OCI-LY7 (cell line): ENCODE data around the gene CCDC127. TPM values are rescaled to one million over a fixed set of nuclear protein-coding genes. Genes with fewer than 3 reads are reported as not detected.
"Not testable (repeated sequence)": the region's sequence is repeated elsewhere in the genome, so short reads cannot be mapped to it uniquely, and the experiment has no call there.

Source experiments
- BruUV-seq: library from RNA; stranded (reverse); fragments of 400-500 nt; replicated peaks from 2 replicates; lab custom pipeline; 2021; lab: Mats Ljungman, UMichigan
- CTCF ChIA-PET: fragments of 300-600 bp; sonication (Branson Sonifier 250); formaldehyde crosslinking; loops from one replicate; lab custom pipeline; 2022; ENCODE audit warnings: antibody characterized with exemption; ENCODE audit not compliant: unreplicated experiment; lab: Charles Lee
- POLR2A ChIA-PET: fragments of 300-600 bp; sonication (Branson Sonifier 250); formaldehyde crosslinking; loops from one replicate; lab custom pipeline; 2022; ENCODE audit warnings: antibody characterized with exemption; lab: Charles Lee
- DNase-seq: peaks from one replicate; pipeline ENCODE4 v3.0.0-alpha.2; 2015; ENCODE audit warnings: low spot score
- H2AFZ ChIP-seq: fragments of 200-600 bp; sonication (generic), shearing (Covaris generic); 2 replicates; pipeline ENCODE4 v1.6.1; 2014; ENCODE audit warnings: mild to moderate bottlenecking, antibody characterized with exemption, low read length, moderate library complexity
- H3K27ac ChIP-seq: fragments of 200-600 bp; sonication (generic); 2 replicates; pipeline ENCODE4 v1.5.1; 2014; ENCODE audit warnings: mixed run types, low read depth, mild to moderate bottlenecking, moderate library complexity, low read length, inconsistent platforms; ENCODE audit not compliant: poor library complexity, severe bottlenecking
- H3K36me3 ChIP-seq: fragments of 200-600 bp; sonication (generic); 2 replicates; pipeline ENCODE4 v1.6.1; 2014; ENCODE audit warnings: mild to moderate bottlenecking, antibody characterized with exemption, low read length, moderate library complexity, mixed read lengths; ENCODE audit not compliant: insufficient read depth
- H3K4me1 ChIP-seq: fragments of 200-600 bp; sonication (generic); 2 replicates; pipeline ENCODE4 v1.5.1; 2014; ENCODE audit warnings: mild to moderate bottlenecking, low read length; ENCODE audit not compliant: insufficient read depth, poor library complexity, severe bottlenecking
- H3K4me2 ChIP-seq: fragments of 200-600 bp; sonication (generic); 2 replicates; pipeline ENCODE4 v1.6.1; 2014; ENCODE audit warnings: mild to moderate bottlenecking, low read length
- H3K4me3 ChIP-seq: fragments of 200-600 bp; sonication (generic); 2 replicates; pipeline ENCODE4 v1.5.1; 2014; ENCODE audit warnings: mild to moderate bottlenecking, low read depth, low read length; ENCODE audit not compliant: poor library complexity, severe bottlenecking
- H3K79me2 ChIP-seq: fragments of 200-600 bp; sonication (generic); 2 replicates; pipeline ENCODE4 v1.6.1; 2016; ENCODE audit warnings: low read depth, mild to moderate bottlenecking, low read length, moderate library complexity, mixed read lengths; ENCODE audit not compliant: insufficient read depth
- H3K9me2 ChIP-seq: fragments of 200-600 bp; sonication (generic); 2 replicates; pipeline ENCODE4 v1.6.1; 2016; ENCODE audit warnings: mild to moderate bottlenecking, low read length, mixed read lengths; ENCODE audit not compliant: insufficient read depth
- H3K9me3 ChIP-seq: fragments of 200-600 bp; sonication (generic); 2 replicates; pipeline ENCODE4 v1.6.1; 2014; ENCODE audit warnings: mild to moderate bottlenecking, mixed run types, low read length, mixed read lengths
- H4K20me1 ChIP-seq: fragments of 200-600 bp; sonication (generic); 2 replicates; pipeline ENCODE4 v1.6.1; 2014; ENCODE audit warnings: mild to moderate bottlenecking, antibody characterized with exemption, low read length, moderate library complexity, mixed read lengths; ENCODE audit not compliant: insufficient read depth
- CTCF ChIP-seq: fragments of 200-600 bp; sonication (generic); conservative IDR thresholded peaks from 2 replicates; pipeline ENCODE4 v1.5.1; 2014; ENCODE audit warnings: mild to moderate bottlenecking, antibody characterized with exemption, low read length, moderate library complexity, mixed read lengths
- EZH2phosphoT487 ChIP-seq: fragments of 200-600 bp; sonication (generic); IDR thresholded peaks from 2 replicates; pipeline ENCODE4 v1.6.1; 2018; ENCODE audit warnings: low read depth, borderline replicate concordance, mild to moderate bottlenecking, mixed run types, antibody characterized with exemption, low read length, moderate library complexity, mixed read lengths
- intact Hi-C: fragments of 100-400 bp; cut with micrococcal nuclease; formaldehyde crosslinking; loops from one replicate; pipeline ENCODE4 v1.10.0; 2022; ENCODE audit not compliant: unreplicated experiment
- total RNA-seq, 2 experiments: library from RNA; depleted of rRNA in 1 of 2; stranded (reverse); fragments of >200 nt in 1 of 2; shearing (Covaris generic) in 1 of 2; gene quantifications; 2 replicates each; pipeline ENCODE4 v1.2.3, GENCODE V29; 2014 to 2022

CCDC127 gene
- total RNA-seq, 2 experiments from 2014 or later: 10.8 to 12.4 TPM

GRCh38 chr5:167511-167910, 50.4 kb downstream of the CCDC127 start:
- H3K36me3 ChIP-seq: no peaks in the 10 kb centered on the region
- no peaks in the 10 kb centered on the region for H4K20me1 ChIP-seq
- TF ChIP-seq EZH2phosphoT487: no peak
- TF ChIP-seq CTCF: no peak
- no peak overlapping the region for H3K4me2 ChIP-seq
- no peak for DNase-seq
- H2AFZ ChIP-seq: no peak overlapping the region
- H3K4me3 ChIP-seq: no peak overlapping the region
- H3K27ac ChIP-seq: no peak overlapping the region
- intact Hi-C loops: no loop called here
- ChIA-PET CTCF (no interaction called here), POLR2A (no interaction called here)
- no peaks in the 10 kb centered on the region for H3K9me2 ChIP-seq
- BruUV-seq: no TSS peak
- no peaks in the 10 kb centered on the region for H3K9me3 ChIP-seq
- no peaks in the 10 kb centered on the region for H3K79me2 ChIP-seq
- no peaks in the 10 kb centered on the region for H3K4me1 ChIP-seq

- Histone ChIP-seq H4K20me1 (no peaks in the 10 kb centered on the region), H3K79me2 (no peaks in the 10 kb centered on the region), H3K4me1 (no peaks in the 10 kb centered on the region), H3K9me2 (no peaks in the 10 kb centered on the region), H3K36me3 (no peaks in the 10 kb centered on the region), H2AFZ (no peak overlapping the region), H3K27ac (no peak overlapping the region), H3K4me3 (no peak overlapping the region), H3K4me2 (no peak overlapping the region), H3K9me3 (no peaks in the 10 kb centered on the region)
- BruUV-seq: no TSS peak
- intact Hi-C loops: no loop called here
- ChIA-PET CTCF (no interaction called here), POLR2A (no interaction called here)
- TF ChIP-seq EZH2phosphoT487 (no peak), CTCF (no peak)
- no peak for DNase-seq
Measured at GRCh38 chr5:166441-167372, 51.2 kb downstream of the CCDC127 start.

GRCh38 chr5:164783-165182, 53.2 kb downstream of the CCDC127 start:
- H3K9me3 ChIP-seq, POLR2A ChIA-PET, BruUV-seq, H3K4me2 ChIP-seq, H4K20me1 ChIP-seq, H3K36me3 ChIP-seq, intact Hi-C loops, CTCF ChIA-PET, H3K9me2 ChIP-seq, H3K27ac ChIP-seq, H3K79me2 ChIP-seq, DNase-seq, H3K4me3 ChIP-seq, H3K4me1 ChIP-seq, H2AFZ ChIP-seq: not testable (repeated sequence)
